ENCODE measurements around the gene ZSCAN2. TPM values are rescaled to one million over a fixed set of nuclear protein-coding genes. Genes with fewer than 3 reads are reported as not detected.
"Not testable (repeated sequence)": the region's sequence is repeated elsewhere in the genome, so short reads cannot be mapped to it uniquely, and the experiment has no call there.

The ZSCAN2 gene
- total RNA-seq (2014; rRNA removed; shearing (Covaris generic)): 61.5 and 64.8 TPM in 2 replicates

DNA sequence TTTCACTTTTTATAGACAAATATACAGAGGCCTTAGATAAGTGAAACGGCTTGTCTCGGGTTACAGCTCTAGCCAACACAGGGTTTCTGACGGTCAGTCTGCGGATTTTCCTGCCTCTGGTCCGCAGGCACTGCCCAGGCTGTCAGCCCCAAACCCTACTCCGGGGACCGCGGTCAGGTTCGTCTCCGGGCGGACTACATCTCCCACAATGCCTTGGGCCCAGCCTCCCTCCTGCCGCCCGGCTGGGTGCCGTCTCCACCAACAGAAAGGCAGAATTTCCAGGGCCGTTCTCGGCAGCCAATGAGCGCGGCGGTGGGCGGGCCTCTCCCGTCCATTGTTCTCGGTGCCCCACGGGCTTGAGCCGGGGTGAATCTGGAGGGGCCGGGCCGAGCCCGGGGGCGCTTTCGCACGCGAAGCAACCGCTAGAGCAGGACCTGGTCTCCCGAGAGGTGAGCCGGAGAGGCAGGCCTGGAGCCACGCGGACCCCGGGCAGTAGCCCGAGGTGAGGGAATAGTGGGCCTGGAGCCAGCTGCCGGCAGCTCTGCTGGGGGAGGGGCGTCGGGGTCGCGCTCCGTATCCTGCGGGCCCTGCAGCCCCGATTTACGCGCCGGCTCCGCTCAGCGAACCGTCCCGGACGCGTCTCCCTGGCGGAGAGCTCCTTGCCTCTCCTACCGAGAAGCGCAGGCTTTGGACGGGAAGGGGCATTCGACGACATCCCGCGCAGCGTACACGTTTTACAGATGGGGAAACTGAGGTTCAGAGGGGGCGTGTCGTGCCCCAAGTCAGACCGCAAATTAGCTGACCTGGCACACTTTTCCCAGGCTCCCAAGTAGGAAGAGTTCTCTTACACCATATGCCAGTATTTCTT is at the start of gene ZSCAN2:
Gene ZSCAN2, plus strand, starts transcription at position 323 of the 868 bp plus-strand sequence. CDS start 2,919 bp downstream, outside the sequence.
- peak; percentile 98 for DNase-seq
- peak within 1 kb of the TSS; percentile 95 for H3K4me3 ChIP-seq (ENCODE audit: insufficient read depth, low read depth, low read length)
- H3K27me3 ChIP-seq (ENCODE audit: control insufficient read depth, insufficient read depth, low read length): no peaks in the 10 kb centered on the region

DNA sequence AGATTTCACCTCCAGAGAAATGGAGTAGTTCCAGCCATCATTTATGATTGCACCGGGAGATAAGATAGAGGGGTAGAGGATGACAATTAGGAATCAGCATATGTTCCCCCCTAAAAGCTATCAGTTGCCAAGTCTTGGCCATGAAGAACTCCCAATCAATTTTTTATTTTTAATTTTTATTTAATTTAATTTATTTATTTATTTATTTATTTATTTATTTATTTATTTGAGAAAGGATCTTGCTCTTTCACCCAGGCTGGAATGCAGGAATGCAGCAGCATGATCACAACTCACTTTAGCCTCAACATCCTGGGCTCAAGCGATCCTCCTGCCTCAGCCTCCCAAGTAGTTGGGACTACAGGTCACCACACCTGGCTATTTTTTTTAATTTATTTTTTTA is 49.2 kb upstream of the ZSCAN2 start:
- not testable (repeated sequence) for DNase-seq; H3K36me3 ChIP-seq (replicated peaks; ENCODE audit: control insufficient read depth, insufficient read depth, low read length); H3K27me3 ChIP-seq (ENCODE audit: control insufficient read depth, insufficient read depth, low read length); H3K4me3 ChIP-seq (ENCODE audit: insufficient read depth, low read depth, low read length)

More for the DNA sequence above, at the start of gene ZSCAN2:
- peaks cover 9% of the 10 kb centered on the region for H3K36me3 ChIP-seq (replicated peaks; ENCODE audit: control insufficient read depth, insufficient read depth, low read length)

DNA sequence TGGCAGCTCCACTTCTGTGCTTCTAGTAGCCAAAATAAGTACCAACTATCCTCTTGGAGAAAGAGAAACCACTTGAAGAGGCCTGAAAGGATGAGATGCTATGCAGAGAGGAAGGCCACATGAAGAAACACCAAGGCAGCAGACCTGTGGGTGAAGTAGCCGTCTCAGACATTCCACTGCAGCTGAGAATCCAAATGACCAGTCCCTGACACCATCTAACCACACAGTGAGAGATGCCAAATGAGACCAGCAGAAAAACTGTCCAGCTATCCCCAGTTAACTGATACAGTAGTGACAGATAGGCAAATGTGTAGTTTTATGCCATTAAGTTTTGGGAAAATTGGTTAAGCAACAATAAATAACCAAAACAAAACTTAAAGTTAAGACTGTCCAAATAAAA is 47.9 kb upstream of the ZSCAN2 start:
- no peak for DNase-seq
- Histone ChIP-seq H3K4me3 (ENCODE audit: insufficient read depth, low read depth, low read length) (no peak overlapping the region), H3K27me3 (ENCODE audit: control insufficient read depth, insufficient read depth, low read length) (no peaks in the 10 kb centered on the region), H3K36me3 (replicated peaks; ENCODE audit: control insufficient read depth, insufficient read depth, low read length) (no peaks in the 10 kb centered on the region)

DNA sequence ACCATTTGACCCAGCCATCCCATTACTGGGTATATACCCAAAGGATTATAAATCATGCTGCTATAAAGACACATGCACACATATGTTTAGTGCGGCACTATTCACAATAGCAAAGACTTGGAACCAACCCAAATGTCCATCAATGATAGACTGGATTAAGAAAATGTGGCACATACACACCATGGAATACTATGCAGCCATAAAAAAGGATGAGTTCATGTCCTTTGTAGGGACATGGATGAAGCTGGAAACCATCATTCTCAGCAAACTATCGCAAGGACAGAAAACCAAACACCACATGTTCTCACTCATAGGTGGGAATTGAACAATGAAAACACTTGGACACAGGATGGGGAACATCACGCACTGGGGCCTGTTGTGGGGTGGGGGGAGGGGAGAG is 44.1 kb upstream of the ZSCAN2 start:
- not testable (repeated sequence) for DNase-seq; H3K36me3 ChIP-seq (replicated peaks; ENCODE audit: control insufficient read depth, insufficient read depth, low read length); H3K27me3 ChIP-seq (ENCODE audit: control insufficient read depth, insufficient read depth, low read length); H3K4me3 ChIP-seq (ENCODE audit: insufficient read depth, low read depth, low read length)

DNA sequence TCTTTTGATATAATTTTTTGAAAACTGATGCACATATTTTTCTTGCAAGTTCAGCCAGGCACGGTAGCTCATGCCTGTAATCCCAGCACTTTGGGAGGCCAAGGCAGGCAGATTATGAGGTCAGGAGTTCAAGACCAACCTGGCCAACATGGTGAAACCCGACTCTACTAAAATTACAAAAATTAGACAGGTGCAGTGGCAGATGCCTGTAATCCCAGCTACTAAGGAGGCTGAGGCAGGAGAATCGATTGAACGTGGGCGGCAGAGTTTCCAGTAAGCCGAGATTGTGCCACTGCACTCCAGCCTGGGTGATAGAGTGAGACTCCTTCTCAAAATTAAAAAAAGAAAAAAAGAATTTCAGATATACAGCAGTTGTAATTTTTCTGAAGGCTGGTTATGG is 32.8 kb upstream of the ZSCAN2 start:
- H3K4me3 ChIP-seq (ENCODE audit: insufficient read depth, low read depth, low read length); H3K27me3 ChIP-seq (ENCODE audit: control insufficient read depth, insufficient read depth, low read length); H3K36me3 ChIP-seq (replicated peaks; ENCODE audit: control insufficient read depth, insufficient read depth, low read length); DNase-seq: not testable (repeated sequence)

DNA sequence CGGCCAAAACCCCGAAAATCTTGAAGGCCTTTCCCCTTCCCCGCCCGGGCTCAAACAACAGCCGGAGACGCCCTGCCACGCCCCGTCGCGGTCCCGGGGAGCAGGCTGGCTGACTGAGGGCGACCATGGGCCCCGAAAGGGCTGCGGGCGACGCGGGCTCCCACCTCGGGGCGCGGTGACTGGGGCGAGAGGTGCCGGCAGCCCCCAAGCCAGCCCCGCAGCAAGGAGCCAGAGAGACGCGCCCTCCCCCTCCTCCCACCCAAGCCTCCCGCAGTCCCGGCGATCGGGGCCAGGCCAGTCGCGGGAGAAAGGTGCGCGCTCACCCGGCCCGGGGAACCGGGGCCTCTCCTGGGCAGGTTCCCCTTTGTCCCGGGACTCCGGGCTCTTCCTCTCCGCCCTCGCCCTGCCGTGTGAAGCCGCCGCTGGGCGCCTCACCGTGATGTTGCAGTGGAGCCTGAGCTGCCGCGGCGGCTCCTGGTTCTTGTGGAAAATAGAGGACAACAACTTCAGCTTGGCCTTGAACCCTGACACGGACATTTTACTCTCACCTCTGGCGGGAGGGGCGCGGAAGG is 30.6 kb upstream of the ZSCAN2 start:
- Histone ChIP-seq H3K4me3 (ENCODE audit: insufficient read depth, low read depth, low read length) (peak overlapping the region; percentile 75), H3K36me3 (replicated peaks; ENCODE audit: control insufficient read depth, insufficient read depth, low read length) (no peaks in the 10 kb centered on the region), H3K27me3 (ENCODE audit: control insufficient read depth, insufficient read depth, low read length) (no peaks in the 10 kb centered on the region)
- DNase-seq: peak; percentile 77

DNA sequence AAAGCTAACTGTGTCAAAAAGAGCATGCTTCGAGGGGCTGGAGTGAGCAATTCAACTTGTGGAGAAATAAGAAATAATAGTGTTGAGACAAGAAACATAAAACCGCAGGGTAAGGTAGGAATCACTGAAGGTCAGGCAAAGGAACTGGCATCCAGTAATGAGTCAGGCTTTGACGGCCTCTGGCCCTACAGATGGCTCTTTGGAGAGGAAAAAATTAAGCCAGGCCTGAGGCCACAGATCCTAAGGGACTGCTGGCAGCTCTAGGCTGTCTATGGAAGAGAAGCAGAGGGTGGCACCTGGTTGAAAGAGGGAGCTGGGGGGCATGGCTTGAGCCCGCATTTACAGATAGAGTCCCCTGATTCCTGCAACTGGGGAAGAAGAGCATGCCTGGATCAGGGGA is 28.6 kb upstream of the ZSCAN2 start:
- Histone ChIP-seq H3K4me3 (ENCODE audit: insufficient read depth, low read depth, low read length) (no peak overlapping the region), H3K27me3 (ENCODE audit: control insufficient read depth, insufficient read depth, low read length) (no peaks in the 10 kb centered on the region), H3K36me3 (replicated peaks; ENCODE audit: control insufficient read depth, insufficient read depth, low read length) (no peaks in the 10 kb centered on the region)
- DNase-seq: no peak

DNA sequence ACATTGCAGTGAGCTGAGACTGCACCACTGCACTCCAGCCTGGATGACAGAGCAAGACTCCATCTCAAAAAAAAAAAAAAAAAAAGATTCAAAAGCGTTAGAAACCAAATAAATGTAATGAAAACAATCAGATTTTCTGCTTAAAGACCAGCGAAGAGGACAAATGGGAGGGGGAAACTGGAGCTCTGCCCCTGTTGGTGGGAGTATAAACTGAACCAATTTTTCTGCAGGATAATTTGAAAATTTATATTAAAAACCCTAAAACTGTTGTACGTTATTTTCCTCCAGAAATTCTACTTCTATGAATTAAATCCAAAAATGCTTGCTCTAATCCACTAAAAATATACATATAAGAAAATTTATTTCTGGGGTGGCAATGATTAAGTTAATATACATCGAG is 25.3 kb upstream of the ZSCAN2 start:
- no peak for DNase-seq
- no peaks in the 10 kb centered on the region for H3K27me3 ChIP-seq (ENCODE audit: control insufficient read depth, insufficient read depth, low read length)
- H3K4me3 ChIP-seq (ENCODE audit: insufficient read depth, low read depth, low read length): no peak overlapping the region
- no peaks in the 10 kb centered on the region for H3K36me3 ChIP-seq (replicated peaks; ENCODE audit: control insufficient read depth, insufficient read depth, low read length)

DNA sequence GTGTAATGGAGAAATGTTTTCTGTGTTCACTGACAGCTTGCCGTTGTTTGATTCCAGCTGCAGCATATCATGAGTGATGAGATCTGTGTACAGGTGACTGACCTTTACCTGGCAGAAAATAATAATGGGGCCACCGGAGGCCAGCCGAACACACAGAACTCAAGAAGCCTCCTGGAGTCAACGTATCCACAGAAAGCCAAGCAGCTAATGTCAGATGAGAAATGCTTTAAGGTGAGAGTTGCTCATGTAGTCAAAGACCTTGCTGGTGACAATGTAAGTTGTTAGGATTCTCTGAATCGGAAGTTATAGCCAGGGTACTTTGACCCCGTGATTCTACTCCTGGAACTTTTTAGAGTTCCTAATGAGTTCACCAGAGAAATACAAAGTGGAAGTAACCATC is 22.9 kb upstream of the ZSCAN2 start:
- H3K36me3 ChIP-seq (replicated peaks; ENCODE audit: control insufficient read depth, insufficient read depth, low read length); H3K27me3 ChIP-seq (ENCODE audit: control insufficient read depth, insufficient read depth, low read length); H3K4me3 ChIP-seq (ENCODE audit: insufficient read depth, low read depth, low read length); DNase-seq: not testable (repeated sequence)

DNA sequence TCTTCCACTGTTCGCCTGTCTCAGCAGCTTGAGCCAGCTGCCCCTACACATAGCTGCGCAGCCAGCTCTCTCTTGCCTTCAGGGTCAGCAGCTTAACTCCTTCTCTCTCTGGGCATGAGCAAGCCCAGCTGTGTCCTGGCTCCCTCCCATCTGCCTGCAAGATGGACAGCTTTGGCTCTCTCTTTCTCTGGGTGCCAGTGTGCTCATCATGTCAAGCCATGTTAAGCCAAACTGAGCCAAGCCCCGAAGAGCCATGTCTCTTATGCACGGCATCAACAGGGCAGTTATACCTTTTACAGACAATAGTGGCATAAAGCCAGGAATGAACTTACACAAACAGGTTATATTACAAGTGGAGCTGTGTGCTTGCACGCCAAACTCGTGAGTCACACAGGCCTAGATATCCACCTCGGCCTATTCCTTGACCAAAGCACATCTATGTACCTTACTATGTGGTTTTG is 21.5 kb upstream of the ZSCAN2 start:
- not testable (repeated sequence) for DNase-seq; H3K4me3 ChIP-seq (ENCODE audit: insufficient read depth, low read depth, low read length); H3K27me3 ChIP-seq (ENCODE audit: control insufficient read depth, insufficient read depth, low read length); H3K36me3 ChIP-seq (replicated peaks; ENCODE audit: control insufficient read depth, insufficient read depth, low read length)

DNA sequence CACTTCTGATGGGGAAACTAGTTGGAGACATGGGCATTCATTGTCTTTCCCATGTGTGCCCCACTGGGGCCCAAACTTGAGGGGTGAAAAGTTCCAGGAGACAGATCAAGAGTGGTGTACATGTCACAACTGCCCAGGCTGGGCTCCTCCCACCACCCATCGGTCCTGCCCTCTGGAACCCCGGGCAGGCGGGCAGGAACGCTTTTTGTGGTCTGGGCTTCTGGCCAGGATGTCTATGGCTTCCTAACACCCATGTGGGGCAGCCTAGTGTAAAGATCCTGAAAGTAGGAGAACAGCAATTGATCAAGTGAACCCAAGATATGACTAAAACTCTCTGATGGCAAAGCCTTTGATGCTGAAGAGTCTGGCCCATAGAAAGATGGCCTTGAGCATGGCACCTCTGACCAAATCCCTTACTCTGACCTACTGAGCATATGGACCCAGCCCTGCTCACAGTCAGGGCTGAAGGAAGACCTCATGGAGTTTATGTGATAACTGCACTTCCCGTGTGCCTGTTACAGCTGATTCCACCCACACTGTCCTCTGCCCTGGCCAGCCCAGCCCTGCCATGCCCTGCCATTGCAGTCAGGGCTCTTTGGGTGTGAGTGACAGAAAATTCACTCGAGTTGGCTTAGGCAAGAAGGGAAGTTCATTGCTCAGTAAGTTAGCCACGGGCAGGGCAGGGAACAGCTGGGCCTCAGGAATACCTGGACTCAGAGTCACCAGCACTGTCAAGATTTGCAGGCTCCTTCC is 19.0 kb upstream of the ZSCAN2 start:
- not testable (repeated sequence) for H3K4me3 ChIP-seq (ENCODE audit: insufficient read depth, low read depth, low read length); DNase-seq; H3K36me3 ChIP-seq (replicated peaks; ENCODE audit: control insufficient read depth, insufficient read depth, low read length); H3K27me3 ChIP-seq (ENCODE audit: control insufficient read depth, insufficient read depth, low read length)

DNA sequence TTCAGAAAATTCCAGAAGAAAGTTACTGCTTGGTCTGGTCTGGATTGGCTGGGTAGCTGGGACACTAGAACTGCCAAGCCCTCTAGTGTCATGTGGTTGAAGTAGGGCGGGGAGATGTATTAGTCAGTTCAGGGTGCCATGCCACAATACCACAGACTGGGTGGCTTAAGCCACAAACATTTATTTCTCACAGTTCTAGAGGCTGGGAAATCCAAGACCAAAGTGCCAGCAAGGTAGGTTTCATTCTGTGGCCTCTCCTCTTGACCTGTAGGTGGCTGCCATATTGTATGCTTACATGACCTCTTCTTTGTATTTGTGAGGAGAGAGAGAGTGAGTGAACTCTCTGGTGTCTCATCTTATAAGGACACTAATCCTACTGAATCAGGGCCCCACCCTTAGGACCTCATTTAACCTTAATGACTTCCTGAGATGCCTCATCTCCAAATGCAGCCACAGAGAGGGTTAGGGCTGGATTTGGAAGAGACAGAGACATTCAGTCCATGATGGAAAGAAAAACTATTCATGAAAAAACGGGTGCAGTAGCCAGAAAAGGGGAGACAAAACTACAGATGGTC is 18.1 kb upstream of the ZSCAN2 start:
- Histone ChIP-seq H3K36me3 (replicated peaks; ENCODE audit: control insufficient read depth, insufficient read depth, low read length) (no peaks in the 10 kb centered on the region), H3K27me3 (ENCODE audit: control insufficient read depth, insufficient read depth, low read length) (no peaks in the 10 kb centered on the region), H3K4me3 (ENCODE audit: insufficient read depth, low read depth, low read length) (no peak overlapping the region)
- no peak for DNase-seq

DNA sequence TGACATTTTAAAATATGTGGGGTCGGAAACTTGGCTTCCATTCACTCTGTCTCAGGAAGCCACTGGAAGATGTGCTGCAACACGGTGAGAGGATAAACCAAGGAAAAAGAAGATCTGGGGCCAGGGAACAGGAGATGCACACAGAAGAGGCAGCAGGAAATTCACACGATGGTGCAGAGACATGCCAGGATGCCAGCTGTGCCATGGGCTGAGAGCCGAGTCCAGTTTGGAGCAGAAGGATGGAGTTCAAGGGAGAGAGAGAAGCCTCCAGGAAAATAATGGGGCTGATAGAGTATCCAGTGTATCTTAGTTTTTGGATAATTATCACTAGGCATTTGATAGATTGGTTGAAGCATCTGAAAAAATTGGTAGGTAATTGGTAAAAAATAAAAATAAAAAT is 16.9 kb upstream of the ZSCAN2 start:
- H3K4me3 ChIP-seq (ENCODE audit: insufficient read depth, low read depth, low read length); H3K27me3 ChIP-seq (ENCODE audit: control insufficient read depth, insufficient read depth, low read length); DNase-seq; H3K36me3 ChIP-seq (replicated peaks; ENCODE audit: control insufficient read depth, insufficient read depth, low read length): not testable (repeated sequence)

DNA sequence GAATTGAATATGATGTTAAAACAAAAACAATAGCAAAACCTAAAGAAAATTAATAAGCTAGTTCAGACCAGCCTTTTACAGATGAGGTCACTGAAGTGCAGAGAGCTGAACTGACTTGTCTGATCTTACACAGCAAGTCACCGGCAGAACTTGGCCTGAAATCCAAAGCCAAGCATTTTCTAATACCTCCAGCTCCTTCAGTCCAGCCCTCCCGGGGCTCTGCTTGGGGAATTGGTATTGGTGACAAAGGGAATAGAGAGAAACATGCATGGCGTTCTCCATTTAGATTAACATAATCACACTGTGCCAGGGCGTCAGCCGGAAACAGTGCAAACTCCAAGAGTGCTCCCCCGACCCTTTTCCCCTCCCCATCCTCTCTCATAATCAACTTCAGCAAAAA is 14.1 kb upstream of the ZSCAN2 start:
- no peaks in the 10 kb centered on the region for H3K27me3 ChIP-seq (ENCODE audit: control insufficient read depth, insufficient read depth, low read length)
- DNase-seq: no peak
- no peaks in the 10 kb centered on the region for H3K36me3 ChIP-seq (replicated peaks; ENCODE audit: control insufficient read depth, insufficient read depth, low read length)
- no peak overlapping the region for H3K4me3 ChIP-seq (ENCODE audit: insufficient read depth, low read depth, low read length)
